ENCODE results near the gene NADK. TPM values are rescaled to one million over a fixed set of nuclear protein-coding genes. Genes with fewer than 3 reads are reported as not detected.

Gene NADK
- total RNA-seq, 1 experiment from 2014 or later, result 92.2 TPM

DNA sequence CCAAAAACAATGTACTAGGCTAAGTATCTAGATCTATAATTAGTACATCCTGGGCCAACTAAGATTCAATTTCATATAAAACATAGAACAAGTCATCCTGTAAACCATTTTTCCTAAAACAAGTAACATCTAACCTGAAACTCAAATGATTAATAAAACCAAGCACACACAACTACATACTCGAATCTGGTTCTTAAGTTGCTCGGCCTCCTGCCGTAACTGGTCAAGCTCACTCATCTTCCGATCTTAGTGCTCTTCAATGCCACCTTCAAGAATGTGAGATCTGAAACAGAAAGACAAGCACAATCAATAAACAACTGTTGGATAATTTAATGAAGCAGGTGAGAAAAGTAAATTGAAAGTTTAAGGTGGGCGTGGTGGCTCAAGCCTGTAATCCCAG, 46.9 kb upstream of the NADK start:
- CTCF ChIA-PET, result no interaction called here
- H3K27me3 Mint-ChIP-seq (ENCODE audit: unreplicated experiment), result no peaks in the 10 kb centered on the region
- DNase-seq, result no peak
- BruUV-seq (replicated peaks), result no TSS peak
- peaks cover 21% of the 10 kb centered on the region for H3K36me3 Mint-ChIP-seq (ENCODE audit: insufficient read depth, unreplicated experiment)
- no peak overlapping the region for H3K4me3 Mint-ChIP-seq (ENCODE audit: low read depth, unreplicated experiment)
- no peaks in the 10 kb centered on the region for H3K9me3 Mint-ChIP-seq (ENCODE audit: low read depth, unreplicated experiment)
- no peaks in the 10 kb centered on the region for H3K4me1 Mint-ChIP-seq (ENCODE audit: low read depth, unreplicated experiment)
- TF ChIP-seq, protein P1, sequence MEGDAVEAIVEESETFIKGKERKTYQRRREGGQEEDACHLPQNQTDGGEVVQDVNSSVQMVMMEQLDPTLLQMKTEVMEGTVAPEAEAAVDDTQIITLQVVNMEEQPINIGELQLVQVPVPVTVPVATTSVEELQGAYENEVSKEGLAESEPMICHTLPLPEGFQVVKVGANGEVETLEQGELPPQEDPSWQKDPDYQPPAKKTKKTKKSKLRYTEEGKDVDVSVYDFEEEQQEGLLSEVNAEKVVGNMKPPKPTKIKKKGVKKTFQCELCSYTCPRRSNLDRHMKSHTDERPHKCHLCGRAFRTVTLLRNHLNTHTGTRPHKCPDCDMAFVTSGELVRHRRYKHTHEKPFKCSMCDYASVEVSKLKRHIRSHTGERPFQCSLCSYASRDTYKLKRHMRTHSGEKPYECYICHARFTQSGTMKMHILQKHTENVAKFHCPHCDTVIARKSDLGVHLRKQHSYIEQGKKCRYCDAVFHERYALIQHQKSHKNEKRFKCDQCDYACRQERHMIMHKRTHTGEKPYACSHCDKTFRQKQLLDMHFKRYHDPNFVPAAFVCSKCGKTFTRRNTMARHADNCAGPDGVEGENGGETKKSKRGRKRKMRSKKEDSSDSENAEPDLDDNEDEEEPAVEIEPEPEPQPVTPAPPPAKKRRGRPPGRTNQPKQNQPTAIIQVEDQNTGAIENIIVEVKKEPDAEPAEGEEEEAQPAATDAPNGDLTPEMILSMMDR (IDR thresholded peaks at IDR 0.05; ENCODE audit: unreplicated experiment), result no peak
- no peak overlapping the region for H3K27ac Mint-ChIP-seq (ENCODE audit: unreplicated experiment)
- intact Hi-C loops (cut with micrococcal nuclease; ENCODE audit: unreplicated experiment), result no loop called here

DNA sequence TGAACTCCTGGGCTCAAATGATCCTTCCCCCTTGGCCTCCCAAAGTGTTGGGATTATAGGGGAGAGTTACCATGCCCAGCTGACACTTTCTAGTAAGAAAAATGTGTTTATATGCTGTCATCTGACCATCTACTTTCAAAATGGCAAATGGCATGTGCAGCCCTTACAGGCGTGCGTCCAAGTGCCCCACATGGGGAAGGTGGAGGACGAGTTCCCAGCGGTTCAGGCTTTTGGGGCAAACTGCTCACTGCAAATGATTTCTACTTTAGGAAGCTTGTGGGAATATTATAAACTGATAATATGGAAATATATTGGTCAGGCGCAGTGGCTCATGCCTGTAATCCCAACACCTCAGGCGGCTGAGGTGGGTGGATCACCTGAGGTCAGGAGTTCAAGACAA, 41.5 kb upstream of the NADK start:
- BruUV-seq (replicated peaks), result no TSS peak
- intact Hi-C loops (cut with micrococcal nuclease; ENCODE audit: unreplicated experiment), result no loop called here
- no peak for DNase-seq
- CTCF ChIA-PET, result no interaction called here
- Mint-ChIP-seq H3K9me3 (ENCODE audit: low read depth, unreplicated experiment) (no peaks in the 10 kb centered on the region), H3K4me1 (ENCODE audit: low read depth, unreplicated experiment) (no peaks in the 10 kb centered on the region), H3K4me3 (ENCODE audit: low read depth, unreplicated experiment) (no peak overlapping the region), H3K27ac (ENCODE audit: unreplicated experiment) (no peak overlapping the region), H3K36me3 (ENCODE audit: insufficient read depth, unreplicated experiment) (peaks cover 21% of the 10 kb centered on the region), H3K27me3 (ENCODE audit: unreplicated experiment) (no peaks in the 10 kb centered on the region)
- TF ChIP-seq, protein P1 (IDR thresholded peaks at IDR 0.05; ENCODE audit: unreplicated experiment), result no peak

DNA sequence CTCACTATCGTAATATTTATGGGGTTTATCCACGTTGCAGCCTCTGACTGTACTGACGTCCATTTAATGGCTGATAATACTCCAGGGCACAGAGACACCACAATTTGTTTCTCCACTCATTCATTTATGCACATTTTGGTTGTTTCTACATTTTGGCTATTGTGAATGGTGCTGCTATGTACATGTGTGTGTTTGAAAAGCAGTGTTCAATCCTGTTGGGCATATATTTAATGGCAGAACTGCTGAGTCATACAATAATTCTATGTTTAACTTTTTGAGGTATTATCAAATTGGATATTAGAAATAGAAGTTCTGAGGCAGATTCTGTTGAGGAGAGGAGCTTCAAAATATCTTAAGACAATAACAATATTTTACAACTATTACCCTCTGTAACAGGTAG, 39.0 kb upstream of the NADK start:
- no peaks in the 10 kb centered on the region for H3K4me1 Mint-ChIP-seq (ENCODE audit: low read depth, unreplicated experiment)
- no peaks in the 10 kb centered on the region for H3K9me3 Mint-ChIP-seq (ENCODE audit: low read depth, unreplicated experiment)
- no peak overlapping the region for H3K27ac Mint-ChIP-seq (ENCODE audit: unreplicated experiment)
- peaks cover 22% of the 10 kb centered on the region for H3K36me3 Mint-ChIP-seq (ENCODE audit: insufficient read depth, unreplicated experiment)
- CTCF ChIA-PET, result no interaction called here
- intact Hi-C loops (cut with micrococcal nuclease; ENCODE audit: unreplicated experiment), result no loop called here
- DNase-seq, result no peak
- no TSS peak for BruUV-seq (replicated peaks)
- TF ChIP-seq, protein P1 (IDR thresholded peaks at IDR 0.05; ENCODE audit: unreplicated experiment), result no peak
- no peaks in the 10 kb centered on the region for H3K27me3 Mint-ChIP-seq (ENCODE audit: unreplicated experiment)
- no peak overlapping the region for H3K4me3 Mint-ChIP-seq (ENCODE audit: low read depth, unreplicated experiment)

DNA sequence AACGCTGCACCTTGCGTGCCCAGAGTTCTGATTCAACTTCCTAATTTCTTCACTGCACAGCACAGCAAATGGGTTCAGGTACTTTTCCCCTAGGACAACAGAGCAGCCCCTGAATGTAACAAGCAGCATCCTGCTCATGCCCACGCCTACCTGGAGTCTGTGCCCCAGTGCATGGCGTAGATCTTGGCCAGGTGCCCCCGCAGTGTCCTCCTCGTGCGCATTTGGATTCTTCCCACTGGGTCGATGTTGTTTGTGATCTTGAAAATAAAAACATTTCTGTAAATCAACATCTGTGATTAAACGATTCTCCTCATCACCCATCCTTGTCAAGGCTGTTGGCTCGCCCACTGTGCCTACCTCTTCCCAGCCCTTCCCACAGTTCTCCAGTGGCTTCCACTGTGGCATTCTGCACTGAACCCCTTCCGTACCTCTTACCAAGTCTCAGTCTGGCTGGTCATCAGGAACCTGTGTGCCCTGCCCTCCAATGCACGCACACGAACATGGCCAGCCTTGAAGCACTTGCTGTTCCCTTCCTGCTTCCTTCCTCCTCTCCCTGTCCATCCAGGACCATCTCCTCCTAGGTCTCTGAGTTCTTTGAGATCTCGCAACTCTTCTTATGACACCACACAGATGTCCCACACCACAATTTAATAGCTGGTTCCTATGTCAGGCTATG, 37.5 kb upstream of the NADK start:
- H3K27ac Mint-ChIP-seq (ENCODE audit: unreplicated experiment), result peak overlapping the region; percentile 50
- H3K36me3 Mint-ChIP-seq (ENCODE audit: insufficient read depth, unreplicated experiment), result peaks cover 29% of the 10 kb centered on the region
- H3K27me3 Mint-ChIP-seq (ENCODE audit: unreplicated experiment), result no peaks in the 10 kb centered on the region
- no peak overlapping the region for H3K4me3 Mint-ChIP-seq (ENCODE audit: low read depth, unreplicated experiment)
- DNase-seq, result no peak
- TF ChIP-seq, protein P1 (IDR thresholded peaks at IDR 0.05; ENCODE audit: unreplicated experiment), result no peak
- no peaks in the 10 kb centered on the region for H3K4me1 Mint-ChIP-seq (ENCODE audit: low read depth, unreplicated experiment)
- no TSS peak for BruUV-seq (replicated peaks)
- CTCF ChIA-PET, result no interaction called here
- H3K9me3 Mint-ChIP-seq (ENCODE audit: low read depth, unreplicated experiment), result no peaks in the 10 kb centered on the region
- intact Hi-C loops (cut with micrococcal nuclease; ENCODE audit: unreplicated experiment), result no loop called here

All from Calu3 (cell line).